ENCODE data around the gene PPP2R3B. TPM values are rescaled to one million over a fixed set of nuclear protein-coding genes. Genes with fewer than 3 reads are reported as not detected.
"Not testable (repeated sequence)": the region's sequence is repeated elsewhere in the genome, so short reads cannot be mapped to it uniquely, and the experiment has no call there.

The PPP2R3B gene
- total RNA-seq, 1 donor from 2014 or later, result 30.5 TPM

GRCh38 chrX:353566-354535, 32.9 kb downstream of the PPP2R3B start:
- Mint-ChIP-seq H3K27me3 (ENCODE audit: low read depth) (no peaks in the 10 kb centered on the region), H3K4me3 (ENCODE audit: unreplicated experiment) (no peak overlapping the region), H3K4me1 (ENCODE audit: low read depth) (peaks cover 19% of the 10 kb centered on the region), H3K36me3 (ENCODE audit: low read depth) (peaks cover 12% of the 10 kb centered on the region), H3K9me3 (ENCODE audit: low read depth) (no peaks in the 10 kb centered on the region), H3K27ac (ENCODE audit: unreplicated experiment) (no peak overlapping the region)
- DNase-seq (ENCODE audit: low spot score), result peak; percentile 74
- TF ChIP-seq CTCF (IDR thresholded peaks at IDR 0.05), result no peak

GRCh38 chrX:352582-353314, 34.0 kb downstream of the PPP2R3B start:
- Mint-ChIP-seq H3K27me3 (ENCODE audit: low read depth) (no peaks in the 10 kb centered on the region), H3K4me1 (ENCODE audit: low read depth) (peaks cover 23% of the 10 kb centered on the region), H3K36me3 (ENCODE audit: low read depth) (peaks cover 10% of the 10 kb centered on the region), H3K27ac (ENCODE audit: unreplicated experiment) (peak overlapping the region; percentile 32), H3K9me3 (ENCODE audit: low read depth) (no peaks in the 10 kb centered on the region), H3K4me3 (ENCODE audit: unreplicated experiment) (no peak overlapping the region)
- TF ChIP-seq CTCF (IDR thresholded peaks at IDR 0.05), result no peak
- DNase-seq (ENCODE audit: low spot score), result peak; percentile 85

GRCh38 chrX:352181-352580, 34.5 kb downstream of the PPP2R3B start:
- DNase-seq (ENCODE audit: low spot score), result no peak
- H3K4me3 Mint-ChIP-seq (ENCODE audit: unreplicated experiment), result no peak overlapping the region
- H3K36me3 Mint-ChIP-seq (ENCODE audit: low read depth), result peaks cover 6% of the 10 kb centered on the region
- peaks cover 17% of the 10 kb centered on the region for H3K4me1 Mint-ChIP-seq (ENCODE audit: low read depth)
- H3K9me3 Mint-ChIP-seq (ENCODE audit: low read depth), result no peaks in the 10 kb centered on the region
- no peak for TF ChIP-seq CTCF (IDR thresholded peaks at IDR 0.05)
- H3K27ac Mint-ChIP-seq (ENCODE audit: unreplicated experiment), result no peak overlapping the region
- H3K27me3 Mint-ChIP-seq (ENCODE audit: low read depth), result no peaks in the 10 kb centered on the region

- H3K27me3 Mint-ChIP-seq (ENCODE audit: low read depth), result no peaks in the 10 kb centered on the region
- H3K36me3 Mint-ChIP-seq (ENCODE audit: low read depth), result peaks cover 5% of the 10 kb centered on the region
These were observed 35.0 kb downstream of the PPP2R3B start for GRCh38 chrX:351736-352135.

GRCh38 chrX:351324-351641, 35.4 kb downstream of the PPP2R3B start:
- not testable (repeated sequence) for H3K36me3 Mint-ChIP-seq (ENCODE audit: low read depth); H3K27ac Mint-ChIP-seq (ENCODE audit: unreplicated experiment); DNase-seq (ENCODE audit: low spot score); H3K9me3 Mint-ChIP-seq (ENCODE audit: low read depth); H3K27me3 Mint-ChIP-seq (ENCODE audit: low read depth); H3K4me3 Mint-ChIP-seq (ENCODE audit: unreplicated experiment)
- H3K4me1 Mint-ChIP-seq (ENCODE audit: low read depth), result peaks cover 12% of the 10 kb centered on the region

More at GRCh38 chrX:351736-352135, 35.0 kb downstream of the PPP2R3B start:
- no peak for DNase-seq (ENCODE audit: low spot score)
- H3K9me3 Mint-ChIP-seq (ENCODE audit: low read depth), result no peaks in the 10 kb centered on the region
- no peak for TF ChIP-seq CTCF (IDR thresholded peaks at IDR 0.05)
- no peak overlapping the region for H3K27ac Mint-ChIP-seq (ENCODE audit: unreplicated experiment)
- no peak overlapping the region for H3K4me3 Mint-ChIP-seq (ENCODE audit: unreplicated experiment)
- peaks cover 14% of the 10 kb centered on the region for H3K4me1 Mint-ChIP-seq (ENCODE audit: low read depth)
